ENCODE measurements around the gene TUBG2.
"Not testable (repeated sequence)": the region's sequence is repeated elsewhere in the genome, so short reads cannot be mapped to it uniquely, and the experiment has no call there.

Gene TUBG2

GRCh38 chr17:42659079-42659931 is at the start of gene TUBG2:
TSS of gene TUBG2 (plus strand) at chr17:42659284. CDS start at chr17:42659504, 220 bp downstream.
- peak; percentile 91 for DNase-seq (ENCODE audit: low read depth)

GRCh38 chr17:42609814-42610801 is 49.0 kb upstream of the TUBG2 start:
- not testable (repeated sequence) for DNase-seq (ENCODE audit: low read depth)

GRCh38 chr17:42612013-42612412 is 47.1 kb upstream of the TUBG2 start:
- no peak for DNase-seq (ENCODE audit: low read depth)

GRCh38 chr17:42613699-42614295 is 45.3 kb upstream of the TUBG2 start:
- no peak for DNase-seq (ENCODE audit: low read depth)

- DNase-seq (ENCODE audit: low read depth) = no peak
These were observed 41.1 kb upstream of the TUBG2 start for GRCh38 chr17:42617956-42618431.

- peak; percentile 40 for DNase-seq (ENCODE audit: low read depth)
These were observed 40.5 kb upstream of the TUBG2 start for GRCh38 chr17:42618442-42619150.

GRCh38 chr17:42621987-42622386 is 37.1 kb upstream of the TUBG2 start:
- not testable (repeated sequence) for DNase-seq (ENCODE audit: low read depth)

- DNase-seq (ENCODE audit: low read depth) = no peak
These were observed 35.8 kb upstream of the TUBG2 start for GRCh38 chr17:42623271-42623670.

GRCh38 chr17:42623732-42624596 is 35.1 kb upstream of the TUBG2 start:
- no peak for DNase-seq (ENCODE audit: low read depth)

GRCh38 chr17:42627032-42627764 is 31.9 kb upstream of the TUBG2 start:
- DNase-seq (ENCODE audit: low read depth) = not testable (repeated sequence)

GRCh38 chr17:42629411-42630009 is 29.6 kb upstream of the TUBG2 start:
- DNase-seq (ENCODE audit: low read depth) = no peak

GRCh38 chr17:42632949-42633444 is 26.1 kb upstream of the TUBG2 start:
- DNase-seq (ENCODE audit: low read depth) = no peak

GRCh38 chr17:42639525-42640113 is 19.5 kb upstream of the TUBG2 start:
- DNase-seq (ENCODE audit: low read depth) = no peak

GRCh38 chr17:42640121-42640520 is 19.0 kb upstream of the TUBG2 start:
- DNase-seq (ENCODE audit: low read depth) = no peak

GRCh38 chr17:42642336-42642735 is 16.7 kb upstream of the TUBG2 start:
- DNase-seq (ENCODE audit: low read depth) = no peak

GRCh38 chr17:42647778-42648177 is 11.3 kb upstream of the TUBG2 start:
- no peak for DNase-seq (ENCODE audit: low read depth)

GRCh38 chr17:42651392-42651791 is 7.7 kb upstream of the TUBG2 start:
- no peak for DNase-seq (ENCODE audit: low read depth)
